B cell (primary cell): Measurements from ENCODE around the gene RAD51B. TPM values are rescaled to one million over a fixed set of nuclear protein-coding genes. Genes with fewer than 3 reads are reported as not detected.
A peak's percentile ranks its signal among the peaks of the same experiment; 100 is the strongest.

Source experiments
- ATAC-seq: fragments of 200-7000 bp; cut with Tn5 transposase; one replicate; pipeline ENCODE4 v1.10.0; 2021; ENCODE audit warnings: low read depth, mild to moderate bottlenecking, moderate number of reproducible peaks, moderate library complexity
- CTCF ChIA-PET: fragments of 350-600 bp; sonication (Branson Sonifier 250); formaldehyde crosslinking; loops from one replicate; lab custom pipeline; 2021; ENCODE audit warnings: antibody characterized with exemption, inconsistent platforms; lab: Charles Lee
- POLR2A ChIA-PET: fragments of 350-600 bp; sonication (Branson Sonifier 250); formaldehyde crosslinking; loops from one replicate; lab custom pipeline; 2021; ENCODE audit warnings: antibody characterized with exemption; lab: Charles Lee
- DNase-seq: peaks from one replicate; pipeline ENCODE4 v3.0.0; 2013
- H2AFZ ChIP-seq: 2 replicates; pipeline ENCODE4 v1.6.1; 2012; ENCODE audit warnings: mild to moderate bottlenecking, low read depth, low read length; ENCODE audit not compliant: insufficient read depth, poor library complexity, severe bottlenecking
- H3K27ac ChIP-seq, 2 donors: 1 replicate in 1 of 2; 2 replicates in 1 of 2; pipeline ENCODE4 v1.5.1; 2012 to 2013; ENCODE audit warnings: low read length in 2 of 2, mild to moderate bottlenecking in 2 of 2, moderate library complexity in 1 of 2
- H3K27me3 ChIP-seq, 4 experiments: fragments of 200-600 bp in 1 of 4; sonication (generic) in 1 of 4; replicated peaks in 1 of 4; 1 replicate in 2 of 4; 2 replicates in 2 of 4; pipeline versions ENCODE4 v1.6.1 to v1.7.0; 2013 to 2016; ENCODE audit warnings: low read length in 3 of 4, mild to moderate bottlenecking in 2 of 4, mixed read lengths in 1 of 4, moderate library complexity in 1 of 4; ENCODE audit not compliant: insufficient read depth in 4 of 4, control insufficient read depth in 3 of 4; ENCODE audit errors: control extremely low read depth in 1 of 4
- H3K36me3 ChIP-seq, 2 experiments: replicated peaks in 1 of 2; 1 replicate in 1 of 2; 2 replicates in 1 of 2; pipeline versions ENCODE4 v1.6.1 to v1.7.1; 2013; ENCODE audit warnings: low read length in 1 of 2; ENCODE audit not compliant: insufficient read depth in 2 of 2, control insufficient read depth in 1 of 2; ENCODE audit errors: control extremely low read depth in 1 of 2, extremely low read depth in 1 of 2
- H3K4me1 ChIP-seq, 2 donors: fragments of 200-600 bp in 1 of 2; sonication (generic) in 1 of 2; 1 replicate in 1 of 2; 2 replicates in 1 of 2; pipeline versions ENCODE4 v1.5.1 to v1.6.1; 2013 to 2017; ENCODE audit warnings: low read length in 2 of 2; ENCODE audit not compliant: control insufficient read depth in 2 of 2, insufficient read depth in 2 of 2
- H3K4me2 ChIP-seq: replicated peaks from 2 replicates; pipeline ENCODE3; 2012; ENCODE audit warnings: mild to moderate bottlenecking, low read depth, low read length; ENCODE audit not compliant: poor library complexity, severe bottlenecking
- H3K4me3 ChIP-seq, 5 experiments: fragments of 200-600 bp in 1 of 5; sonication (generic) in 1 of 5; 1 replicate in 3 of 5; 2 replicates in 2 of 5; pipeline versions ENCODE4 v1.5.1 to v1.7.0; 2011 to 2016; ENCODE audit warnings: low read length in 4 of 5, mild to moderate bottlenecking in 4 of 5, low read depth in 2 of 5, control low read depth in 1 of 5, moderate library complexity in 1 of 5; ENCODE audit not compliant: insufficient read depth in 1 of 5; ENCODE audit errors: control extremely low read depth in 1 of 5, extremely low read depth in 1 of 5
- H3K79me2 ChIP-seq: fragments of 200-600 bp; sonication (generic); one replicate; pipeline ENCODE4 v1.6.0; 2016; ENCODE audit warnings: low read length; ENCODE audit not compliant: control insufficient read depth, insufficient read depth
- H3K9ac ChIP-seq: fragments of 200-600 bp; sonication (generic); 2 replicates; pipeline ENCODE4 v1.6.1; 2017; ENCODE audit warnings: mild to moderate bottlenecking, low read length, moderate library complexity
- H3K9me3 ChIP-seq, 3 donors: one replicate each; pipeline versions ENCODE4 v1.6.1 to v1.7.1; 2013; ENCODE audit warnings: low read length in 2 of 3; ENCODE audit not compliant: control insufficient read depth in 2 of 3, insufficient read depth in 1 of 3; ENCODE audit errors: control extremely low read depth in 1 of 3
- H4K20me1 ChIP-seq: 2 replicates; pipeline ENCODE4 v1.6.0; 2012; ENCODE audit warnings: mild to moderate bottlenecking, low read length; ENCODE audit not compliant: insufficient read depth, control insufficient read depth, poor library complexity, severe bottlenecking
- H3K27ac Mint-ChIP-seq: one replicate; pipeline ENCODE4 v1.8.0; 2021; ENCODE audit warnings: mixed read lengths
- H3K27me3 Mint-ChIP-seq: one replicate; pipeline ENCODE4 v1.8.0; 2021; ENCODE audit warnings: mixed read lengths
- H3K4me1 Mint-ChIP-seq: one replicate; pipeline ENCODE4 v1.8.0; 2021; ENCODE audit warnings: mixed read lengths
- H3K4me3 Mint-ChIP-seq: one replicate; pipeline ENCODE4 v1.8.0; 2021; ENCODE audit warnings: mixed read lengths
- H3K9me3 Mint-ChIP-seq: one replicate; pipeline ENCODE4 v1.8.0; 2022; ENCODE audit warnings: mixed read lengths; ENCODE audit not compliant: insufficient read depth
- CTCF ChIP-seq: fragments of 200-600 bp; IDR thresholded peaks from one replicate; pipeline ENCODE4 v1.8.0; 2022; ENCODE audit warnings: antibody characterized with exemption, mild to moderate bottlenecking
- EZH2 ChIP-seq: IDR thresholded peaks from 2 replicates; pipeline ENCODE4 v1.6.1; 2012; ENCODE audit warnings: borderline replicate concordance, low read depth, mild to moderate bottlenecking, moderate library complexity, low read length; ENCODE audit not compliant: insufficient read depth, poor library complexity, severe bottlenecking
- WGBS: methylation state at CpG from one replicate; pipeline ENCODE4 v1.1.5; 2013; ENCODE audit warnings: missing lambda C conversion rate; ENCODE audit not compliant: insufficient coverage; 5-methylcytosine and 5-hydroxymethylcytosine counted together
- intact Hi-C: fragments of 100-400 bp; cut with micrococcal nuclease; formaldehyde crosslinking; loops from one replicate; pipeline ENCODE4 v1.10.0; 2022
- polyA plus RNA-seq: library from polyadenylated mRNA; depleted of rRNA; stranded (reverse); fragments of >200 nt; gene quantifications from 2 replicates; pipeline ENCODE4 v1.2.3, GENCODE V29; 2012
- total RNA-seq, 2 donors: library from RNA; stranded (reverse); fragments of 120-200 nt in 1 of 2; gene quantifications; 1 replicate in 1 of 2; 2 replicates in 1 of 2; pipeline versions ENCODE4 v1.2.3 to v1.2.4, GENCODE V29; 2013 to 2022

RAD51B gene
- total and polyA plus RNA-seq, 2 donors (not counting 1 experiment from before 2014, with no cell fraction given): 6.5 to 60.6 TPM

DNA sequence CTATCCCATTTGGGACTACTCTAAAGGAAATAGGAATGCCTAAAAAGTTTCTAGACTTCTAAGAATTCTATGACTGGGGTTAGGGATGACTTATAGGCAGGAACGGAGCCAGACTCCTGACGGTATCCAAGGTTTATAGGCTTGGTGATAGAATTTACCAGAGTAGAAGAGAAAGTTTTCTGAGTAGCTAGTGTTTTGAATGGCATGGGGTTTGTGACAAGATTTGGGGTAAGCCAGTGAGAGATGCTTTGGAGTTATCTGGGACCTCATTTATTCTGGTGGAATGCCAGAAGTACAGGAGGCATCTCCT is 444.6 kb downstream of the RAD51B start:
- H3K4me1 Mint-ChIP-seq: peaks cover 84% of the 10 kb centered on the region

More for the DNA sequence above, 444.6 kb downstream of the RAD51B start:
- ChIA-PET POLR2A (interaction anchor here (1.0 kb wide), 1 partner anchor 519 kb away, joined by 3 read pairs; no protein-coding TSS in a partner anchor), CTCF (interaction anchor here (0.8 to 1.8 kb wide), 3 partner anchors 12 to 551 kb away, joined by 3 to 5 read pairs (median 3); no protein-coding TSS in a partner anchor)
- Histone ChIP-seq H3K4me3 (no peak overlapping the region), H3K9me3 (no peaks in the 10 kb centered on the region), H3K9ac (no peak overlapping the region), H3K4me2 (no peak overlapping the region), H3K27ac (peak overlapping the region; percentile 16 to 75), H3K4me1 (peaks cover 72 to 77% of the 10 kb centered on the region in 2 donors), H3K36me3 (no peaks in the 10 kb centered on the region), H3K79me2 (peaks cover 11% of the 10 kb centered on the region), H4K20me1 (no peaks in the 10 kb centered on the region), H3K27me3 (no peaks in the 10 kb centered on the region), H2AFZ (no peak overlapping the region)
- no peak for TF ChIP-seq EZH2
- TF ChIP-seq CTCF: no peak
- Mint-ChIP-seq H3K27ac (peak overlapping the region; percentile 69), H3K4me3 (no peak overlapping the region), H3K9me3 (no peaks in the 10 kb centered on the region), H3K27me3 (no peaks in the 10 kb centered on the region)
- 100% methylated on average over 2 of the region's 2 CpGs for WGBS
- ATAC-seq: no peak
- intact Hi-C loops: no loop called here
- DNase-seq: no peak
